H1 (cell line): Measurements from ENCODE around the gene PRF1. TPM values are rescaled to one million over a fixed set of nuclear protein-coding genes. Genes with fewer than 3 reads are reported as not detected.

Experiments used
- ASH2L ChIP-seq: fragments of 200-600, 300-600 bp; sonication (generic); IDR thresholded peaks from one replicate; pipeline ENCODE4 v1.7.1; 2017; ENCODE audit warnings: low read length
- CREB1 ChIP-seq: IDR thresholded peaks from 2 replicates; pipeline ENCODE4 v1.6.1; 2012; ENCODE audit warnings: inconsistent platforms
- CTCF ChIP-seq, 3 experiments: IDR thresholded peaks; 1 replicate in 2 of 3; 2 replicates in 1 of 3; pipeline versions ENCODE4 v1.5.1 to v1.6.1; 2011; ENCODE audit warnings: low read length in 3 of 3, mild to moderate bottlenecking in 3 of 3, inconsistent platforms in 2 of 3, low read depth in 1 of 3, moderate library complexity in 1 of 3; ENCODE audit not compliant: insufficient read depth in 1 of 3; ENCODE audit errors: control extremely low read depth in 1 of 3
- NANOG ChIP-seq: IDR thresholded peaks from 2 replicates; pipeline ENCODE4 v1.6.1; 2011; ENCODE audit warnings: low read length, low read depth, mild to moderate bottlenecking, inconsistent platforms; ENCODE audit not compliant: insufficient read depth, poor library complexity, severe bottlenecking
- POU5F1 ChIP-seq: IDR thresholded peaks from 2 replicates; pipeline ENCODE4 v1.6.1; 2011; ENCODE audit warnings: low read depth, mild to moderate bottlenecking, low read length, moderate library complexity
- polyA plus RNA-seq, 7 experiments: library from polyadenylated mRNA; depleted of rRNA in 3 of 7; stranded (reverse) in 5 of 7; unstranded in 2 of 7; fragments of >200 nt in 5 of 7; fragments of 200-250 nt in 2 of 7; gene quantifications; 1 replicate in 5 of 7; 2 replicates in 1 of 7; 4 replicates in 1 of 7; pipeline versions ENCODE4 v1.2.1 to v1.2.3, GENCODE V29; 2011 to 2013; ENCODE audit warnings: missing spikeins in 2 of 7, mixed read lengths in 2 of 7
- total RNA-seq: library from RNA; stranded (reverse); fragmentation: NEBNext Ultra II Directional; extraction: Animal tissue kit (Norgen Biotek cat#: 25700); gene quantifications from 2 replicates; pipeline ENCODE4 v1.2.1, GENCODE V29; 2021
- TF ChIP-seq, protein P1 (sequence below): IDR thresholded peaks from 2 replicates; pipeline ENCODE4 v1.6.1; 2011; ENCODE audit warnings: low read depth, mild to moderate bottlenecking, low read length; ENCODE audit not compliant: insufficient read depth

Gene PRF1
- total and polyA plus RNA-seq, 2 of the 8 experiments (the other 6 are each of a cell fraction or from before 2014, with no cell fraction given): 0.15 TPM; not detected in 1

DNA sequence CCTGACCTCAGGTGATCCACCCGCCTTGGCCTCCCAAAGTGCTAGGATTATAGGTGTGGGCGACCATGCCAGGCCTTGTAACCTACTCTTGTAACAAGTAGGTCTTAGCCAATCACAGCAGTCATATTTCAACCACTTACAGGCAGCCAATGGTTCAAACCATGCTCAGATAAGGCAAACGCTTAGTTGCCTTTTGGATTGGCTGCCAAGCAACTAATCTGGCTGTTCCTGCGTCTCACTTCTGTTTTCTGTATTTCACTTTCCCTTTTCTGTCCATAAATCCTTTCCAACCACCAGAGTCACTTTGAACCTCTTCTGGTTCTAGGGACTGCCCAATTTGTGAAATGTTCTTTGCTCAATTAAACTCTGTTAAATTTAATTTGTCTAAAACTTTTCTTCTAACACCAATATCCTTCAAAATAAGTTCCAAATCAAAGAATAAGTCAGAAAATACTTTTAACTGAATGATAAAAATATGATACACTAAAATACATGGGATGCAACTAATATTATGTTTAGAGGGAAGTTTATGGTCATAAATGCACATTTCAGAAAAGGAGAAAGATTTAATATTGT is 19.1 kb upstream of the PRF1 start (continued):
- TF ChIP-seq, protein P1, sequence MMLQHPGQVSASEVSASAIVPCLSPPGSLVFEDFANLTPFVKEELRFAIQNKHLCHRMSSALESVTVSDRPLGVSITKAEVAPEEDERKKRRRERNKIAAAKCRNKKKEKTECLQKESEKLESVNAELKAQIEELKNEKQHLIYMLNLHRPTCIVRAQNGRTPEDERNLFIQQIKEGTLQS: no peak
- TF ChIP-seq NANOG (no peak), POU5F1 (no peak), CREB1 (no peak), ASH2L (no peak), CTCF (IDR thresholded peaks at IDR 0.05; ENCODE audit: control extremely low read depth in 1 of 3, insufficient read depth in 1 of 3, low read depth in 1 of 3, low read length in 3 of 3) (no peak)
